Measurements from ENCODE around the gene TTC39C.

Gene TTC39C

DNA sequence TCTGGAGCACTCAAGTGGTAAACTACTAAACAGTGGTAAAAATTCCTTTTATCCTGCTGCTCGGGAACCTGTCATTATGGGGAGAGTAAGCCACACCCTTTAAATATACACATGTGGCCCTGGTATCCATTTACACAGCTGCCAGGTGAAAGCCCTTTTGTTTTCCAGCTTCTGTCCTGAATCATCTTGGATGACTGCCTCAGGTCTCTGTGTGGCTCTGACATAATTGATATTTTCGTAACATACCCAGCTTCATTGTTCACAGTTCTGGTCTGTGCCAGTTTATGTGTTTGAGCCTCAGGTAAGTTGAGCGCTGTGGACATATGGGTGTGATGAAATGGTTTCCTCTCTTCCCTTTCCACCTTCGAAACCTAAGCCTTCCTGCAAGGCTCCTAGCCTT is 15.7 kb upstream of the TTC39C start:
- no peaks in the 10 kb centered on the region for H3K27me3 ChIP-seq (ENCODE audit: low read depth, low read length)
- H2AFZ ChIP-seq (ENCODE audit: low read depth, low read length): no peak overlapping the region
- no peaks in the 10 kb centered on the region for H3K36me3 ChIP-seq (replicated peaks; ENCODE audit: low read depth, low read length)
- no peaks in the 10 kb centered on the region for H3K9me3 ChIP-seq (ENCODE audit: insufficient read depth, low read length)
- TF ChIP-seq EZH2phosphoT487 (IDR thresholded peaks at IDR 0.05; ENCODE audit: low read depth) (no peak), CTCF (IDR thresholded peaks at IDR 0.05; ENCODE audit: low read depth, low read length) (no peak)
- peaks cover 27% of the 10 kb centered on the region for H3K4me1 ChIP-seq (ENCODE audit: low read length)
- H4K20me1 ChIP-seq (ENCODE audit: insufficient read depth, low read length): no peaks in the 10 kb centered on the region
- H3K4me2 ChIP-seq (ENCODE audit: low read length): no peak overlapping the region
- H3K79me2 ChIP-seq (ENCODE audit: low read length): no peaks in the 10 kb centered on the region
- no peak overlapping the region for H3K4me3 ChIP-seq (ENCODE audit: low read length)
- H3K27ac ChIP-seq (ENCODE audit: low read length): no peak overlapping the region
- no peak overlapping the region for H3K9ac ChIP-seq (ENCODE audit: low read length)

- H3K9me3 ChIP-seq (ENCODE audit: insufficient read depth, low read length): no peaks in the 10 kb centered on the region
- H3K9ac ChIP-seq (ENCODE audit: low read length): peak overlapping the region; percentile 20; the same call in 1 of the 2 replicates
- peak overlapping the region; percentile 40 for H3K4me3 ChIP-seq (ENCODE audit: low read length)
- peak overlapping the region; percentile 10 for H3K27ac ChIP-seq (ENCODE audit: low read length)
- peak overlapping the region; percentile 64 for H3K4me2 ChIP-seq (ENCODE audit: low read length)
- H3K79me2 ChIP-seq (ENCODE audit: low read length): no peaks in the 10 kb centered on the region
- H4K20me1 ChIP-seq (ENCODE audit: insufficient read depth, low read length): no peaks in the 10 kb centered on the region
- H3K4me1 ChIP-seq (ENCODE audit: low read length): peaks cover 37% of the 10 kb centered on the region
- peak overlapping the region; percentile 25; the same call in 1 of the 2 replicates for H2AFZ ChIP-seq (ENCODE audit: low read depth, low read length)
- TF ChIP-seq CTCF (IDR thresholded peaks at IDR 0.05; ENCODE audit: low read depth, low read length): no peak
- no peak for TF ChIP-seq EZH2phosphoT487 (IDR thresholded peaks at IDR 0.05; ENCODE audit: low read depth)
- no peaks in the 10 kb centered on the region for H3K27me3 ChIP-seq (ENCODE audit: low read depth, low read length)
- no peaks in the 10 kb centered on the region for H3K36me3 ChIP-seq (replicated peaks; ENCODE audit: low read depth, low read length)
Measured at GRCh38 chr18:24000613-24001490, 13.7 kb upstream of the TTC39C start.

GRCh38 chr18:24002479-24002878 is 12.1 kb upstream of the TTC39C start:
- Histone ChIP-seq H3K9me3 (ENCODE audit: insufficient read depth, low read length) (no peaks in the 10 kb centered on the region), H2AFZ (ENCODE audit: low read depth, low read length) (no peak overlapping the region), H3K27me3 (ENCODE audit: low read depth, low read length) (no peaks in the 10 kb centered on the region), H3K4me3 (ENCODE audit: low read length) (no peak overlapping the region), H3K27ac (ENCODE audit: low read length) (no peak overlapping the region), H3K4me2 (ENCODE audit: low read length) (no peak overlapping the region), H4K20me1 (ENCODE audit: insufficient read depth, low read length) (no peaks in the 10 kb centered on the region), H3K36me3 (replicated peaks; ENCODE audit: low read depth, low read length) (no peaks in the 10 kb centered on the region), H3K79me2 (ENCODE audit: low read length) (no peaks in the 10 kb centered on the region), H3K4me1 (ENCODE audit: low read length) (peaks cover 43% of the 10 kb centered on the region), H3K9ac (ENCODE audit: low read length) (no peak overlapping the region)
- peak; percentile 37 for TF ChIP-seq CTCF (IDR thresholded peaks at IDR 0.05; ENCODE audit: low read depth, low read length)
- no peak for TF ChIP-seq EZH2phosphoT487 (IDR thresholded peaks at IDR 0.05; ENCODE audit: low read depth)

GRCh38 chr18:24003288-24003687 is 11.3 kb upstream of the TTC39C start:
- Histone ChIP-seq H3K9me3 (ENCODE audit: insufficient read depth, low read length) (no peaks in the 10 kb centered on the region), H3K27me3 (ENCODE audit: low read depth, low read length) (no peaks in the 10 kb centered on the region), H3K4me1 (ENCODE audit: low read length) (peaks cover 43% of the 10 kb centered on the region), H3K9ac (ENCODE audit: low read length) (no peak overlapping the region), H3K27ac (ENCODE audit: low read length) (no peak overlapping the region), H3K4me2 (ENCODE audit: low read length) (no peak overlapping the region), H3K36me3 (replicated peaks; ENCODE audit: low read depth, low read length) (no peaks in the 10 kb centered on the region), H2AFZ (ENCODE audit: low read depth, low read length) (no peak overlapping the region), H3K79me2 (ENCODE audit: low read length) (no peaks in the 10 kb centered on the region), H4K20me1 (ENCODE audit: insufficient read depth, low read length) (no peaks in the 10 kb centered on the region), H3K4me3 (ENCODE audit: low read length) (no peak overlapping the region)
- TF ChIP-seq EZH2phosphoT487 (IDR thresholded peaks at IDR 0.05; ENCODE audit: low read depth) (no peak), CTCF (IDR thresholded peaks at IDR 0.05; ENCODE audit: low read depth, low read length) (no peak)
